Measurements from ENCODE around the gene CCDC57. TPM values are rescaled to one million over a fixed set of nuclear protein-coding genes. Genes with fewer than 3 reads are reported as not detected.

Gene CCDC57
- total RNA-seq, 1 donor = 21.0 TPM

DNA sequence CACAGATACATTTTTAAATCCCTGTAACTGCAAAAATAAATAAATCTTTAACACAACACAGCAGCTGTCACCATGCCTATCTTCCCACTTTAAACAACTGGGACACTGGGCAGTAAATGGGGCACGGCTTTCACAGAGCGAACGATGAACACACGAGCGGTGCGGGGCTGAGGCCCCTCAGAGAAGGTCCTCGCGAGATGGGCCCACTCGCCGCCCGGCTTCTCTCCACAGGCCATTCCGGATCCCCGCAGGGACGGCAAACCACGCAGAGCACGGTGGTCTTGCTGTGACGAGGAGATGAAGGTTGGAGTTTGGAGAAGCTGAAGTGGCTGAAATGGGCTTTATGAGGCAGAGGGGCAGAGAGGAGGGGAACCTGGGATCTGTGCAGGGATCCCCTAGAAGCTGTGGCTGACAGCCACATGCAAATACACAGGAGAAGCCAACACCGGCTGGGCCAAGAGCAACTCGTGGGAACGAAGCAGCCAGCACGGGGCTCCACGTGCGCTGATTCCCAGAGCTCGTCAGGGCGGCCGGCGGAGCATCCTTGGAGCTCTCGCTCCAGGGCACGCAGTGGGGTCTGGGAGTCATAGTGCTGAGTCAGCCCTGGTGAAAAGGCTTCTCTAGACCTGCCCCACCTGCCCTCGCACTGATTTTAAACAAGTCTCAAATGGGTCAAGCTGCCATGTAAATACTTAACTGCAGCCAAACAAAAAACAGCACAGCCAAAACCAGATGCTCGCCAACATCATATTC, 31.7 kb downstream of the CCDC57 start:
- Histone ChIP-seq H3K79me2 (ENCODE audit: insufficient read depth, low read length) (no peaks in the 10 kb centered on the region), H3K27ac (ENCODE audit: low read depth, low read length) (no peak overlapping the region), H2AFZ (ENCODE audit: low read length) (no peak overlapping the region), H3K4me1 (ENCODE audit: insufficient read depth, low read length) (no peaks in the 10 kb centered on the region), H3K9me3 (ENCODE audit: low read depth, low read length) (no peaks in the 10 kb centered on the region), H3K36me3 (ENCODE audit: insufficient read depth, low read length) (peaks cover 37% of the 10 kb centered on the region), H3K4me3 (ENCODE audit: insufficient read depth, low read length) (no peak overlapping the region), H3K27me3 (ENCODE audit: insufficient read depth, low read length) (no peaks in the 10 kb centered on the region), H3K4me2 (ENCODE audit: insufficient read depth, low read length) (no peak overlapping the region), H4K20me1 (ENCODE audit: insufficient read depth, low read length) (no peaks in the 10 kb centered on the region)
- TF ChIP-seq CTCF (IDR thresholded peaks at IDR 0.05; ENCODE audit: extremely low read depth, low read depth, low read length) = no peak
- DNase-seq (ENCODE audit: insufficient read length, low spot score, missing footprints) = peak; percentile 62

DNA sequence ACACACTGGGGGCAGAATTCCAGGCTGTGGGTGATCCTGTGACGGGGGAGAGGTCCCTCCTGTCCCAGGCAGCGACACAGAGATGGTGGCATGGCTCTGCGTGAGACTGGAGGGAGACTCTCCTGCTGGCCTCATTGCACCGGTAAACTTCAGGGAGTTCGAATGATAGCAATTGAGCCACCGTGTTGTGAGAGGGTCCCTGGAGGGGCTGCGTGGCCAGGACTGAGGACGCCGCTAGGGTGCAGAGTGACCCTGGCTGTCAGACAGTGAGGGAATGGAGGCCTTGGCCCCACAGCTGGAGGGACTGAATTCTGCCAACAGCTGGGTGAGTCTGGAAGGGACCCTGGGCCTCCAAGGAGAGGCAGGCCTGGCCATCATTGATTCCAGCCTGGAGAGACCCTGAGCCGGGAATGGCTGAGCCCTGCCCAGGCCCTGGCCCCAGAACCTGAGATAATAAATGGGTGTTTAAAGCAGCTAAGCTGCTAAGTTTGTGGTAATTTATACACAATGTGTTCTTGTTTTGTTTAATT, 32.6 kb downstream of the CCDC57 start:
- Histone ChIP-seq H3K27ac (ENCODE audit: low read depth, low read length) (no peak overlapping the region), H3K36me3 (ENCODE audit: insufficient read depth, low read length) (peaks cover 40% of the 10 kb centered on the region), H4K20me1 (ENCODE audit: insufficient read depth, low read length) (no peaks in the 10 kb centered on the region), H2AFZ (ENCODE audit: low read length) (no peak overlapping the region), H3K4me3 (ENCODE audit: insufficient read depth, low read length) (no peak overlapping the region), H3K4me2 (ENCODE audit: insufficient read depth, low read length) (no peak overlapping the region), H3K79me2 (ENCODE audit: insufficient read depth, low read length) (no peaks in the 10 kb centered on the region), H3K4me1 (ENCODE audit: insufficient read depth, low read length) (no peaks in the 10 kb centered on the region), H3K9me3 (ENCODE audit: low read depth, low read length) (no peaks in the 10 kb centered on the region), H3K27me3 (ENCODE audit: insufficient read depth, low read length) (no peaks in the 10 kb centered on the region)
- no peak for TF ChIP-seq CTCF (IDR thresholded peaks at IDR 0.05; ENCODE audit: extremely low read depth, low read depth, low read length)
- DNase-seq (ENCODE audit: insufficient read length, low spot score, missing footprints) = no peak

DNA sequence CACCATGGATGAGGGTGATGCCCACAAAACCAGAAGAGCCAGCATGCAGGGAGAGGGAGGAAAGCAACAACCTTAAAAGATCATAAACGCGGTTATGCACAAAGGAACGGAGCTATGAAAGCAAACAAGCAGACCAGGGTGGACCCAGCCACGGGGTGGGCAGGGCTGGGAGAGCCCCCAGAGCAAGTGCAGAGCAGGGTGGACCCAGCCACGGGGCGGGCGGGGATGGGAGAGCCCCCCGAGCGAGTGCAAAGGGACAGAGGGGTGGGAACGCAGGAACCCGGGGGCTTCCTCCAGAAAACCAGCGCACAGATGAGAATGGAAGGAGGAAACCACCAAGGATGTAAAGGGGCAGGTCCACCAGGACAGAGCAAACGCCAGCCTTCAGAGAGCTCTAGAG, 33.2 kb downstream of the CCDC57 start:
- H3K36me3 ChIP-seq (ENCODE audit: insufficient read depth, low read length) = peaks cover 40% of the 10 kb centered on the region
- H3K4me3 ChIP-seq (ENCODE audit: insufficient read depth, low read length) = no peak overlapping the region
- H3K27me3 ChIP-seq (ENCODE audit: insufficient read depth, low read length) = no peaks in the 10 kb centered on the region
- H3K9me3 ChIP-seq (ENCODE audit: low read depth, low read length) = no peaks in the 10 kb centered on the region
- DNase-seq (ENCODE audit: insufficient read length, low spot score, missing footprints) = no peak
- no peak overlapping the region for H3K4me2 ChIP-seq (ENCODE audit: insufficient read depth, low read length)
- H4K20me1 ChIP-seq (ENCODE audit: insufficient read depth, low read length) = no peaks in the 10 kb centered on the region
- no peaks in the 10 kb centered on the region for H3K4me1 ChIP-seq (ENCODE audit: insufficient read depth, low read length)
- H3K79me2 ChIP-seq (ENCODE audit: insufficient read depth, low read length) = no peaks in the 10 kb centered on the region
- H3K27ac ChIP-seq (ENCODE audit: low read depth, low read length) = no peak overlapping the region
- no peak for TF ChIP-seq CTCF (IDR thresholded peaks at IDR 0.05; ENCODE audit: extremely low read depth, low read depth, low read length)
- H2AFZ ChIP-seq (ENCODE audit: low read length) = no peak overlapping the region

DNA sequence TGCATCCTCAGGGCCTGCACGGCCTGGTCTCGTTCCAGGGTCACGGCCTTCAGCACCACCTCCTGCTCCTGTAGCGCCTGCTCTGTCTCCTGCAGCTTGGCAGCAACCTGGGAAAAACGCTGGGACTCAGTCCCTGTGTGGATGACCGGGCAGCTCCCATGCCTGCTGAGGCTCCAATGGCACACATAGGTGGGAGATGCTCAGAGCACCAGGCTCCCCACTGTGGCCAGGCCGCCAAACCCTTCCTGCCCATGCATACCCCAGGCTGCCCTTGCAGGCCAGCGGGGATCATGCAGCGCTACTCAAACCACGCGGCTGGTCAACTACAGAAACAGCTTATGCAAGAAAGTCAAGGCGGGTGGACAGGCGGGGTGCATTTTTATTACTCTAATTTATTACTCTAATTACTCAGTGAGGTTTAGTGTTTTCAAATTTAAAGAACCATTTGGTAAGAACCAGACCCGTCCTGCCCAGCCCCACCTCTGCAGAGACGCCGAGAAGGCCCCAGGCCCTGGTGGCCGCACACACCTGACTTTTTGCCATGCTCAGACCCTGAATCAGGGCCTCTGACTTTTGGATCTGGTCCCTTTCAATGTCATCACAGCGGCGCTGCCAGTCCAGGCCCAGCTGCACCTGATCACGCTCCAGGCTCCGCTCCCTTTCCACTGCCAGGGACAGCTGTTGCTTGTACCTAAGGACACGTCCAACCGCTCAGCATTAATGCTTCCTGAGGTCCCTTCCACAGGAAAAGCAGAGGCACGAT, 34.0 kb downstream of the CCDC57 start:
- Histone ChIP-seq H3K4me3 (ENCODE audit: insufficient read depth, low read length) (no peak overlapping the region), H4K20me1 (ENCODE audit: insufficient read depth, low read length) (no peaks in the 10 kb centered on the region), H3K4me1 (ENCODE audit: insufficient read depth, low read length) (no peaks in the 10 kb centered on the region), H3K4me2 (ENCODE audit: insufficient read depth, low read length) (no peak overlapping the region), H3K36me3 (ENCODE audit: insufficient read depth, low read length) (peaks cover 34% of the 10 kb centered on the region), H3K79me2 (ENCODE audit: insufficient read depth, low read length) (no peaks in the 10 kb centered on the region), H3K27me3 (ENCODE audit: insufficient read depth, low read length) (no peaks in the 10 kb centered on the region), H3K9me3 (ENCODE audit: low read depth, low read length) (no peaks in the 10 kb centered on the region), H3K27ac (ENCODE audit: low read depth, low read length) (no peak overlapping the region), H2AFZ (ENCODE audit: low read length) (no peak overlapping the region)
- peak; percentile 62 for DNase-seq (ENCODE audit: insufficient read length, low spot score, missing footprints)
- no peak for TF ChIP-seq CTCF (IDR thresholded peaks at IDR 0.05; ENCODE audit: extremely low read depth, low read depth, low read length)

Measured in osteoblast (primary cell).